DOHH2 (cell line): ENCODE data around the gene COL23A1.

Experiments used
- H3F3A ChIP-seq: fragments of 200-600 bp; sonication (generic), shearing (Covaris generic); 2 replicates; pipeline ENCODE4 v1.6.0; 2016; ENCODE audit warnings: antibody characterized with exemption, mild to moderate bottlenecking; ENCODE audit not compliant: control insufficient read depth, insufficient read depth
- H3K27ac ChIP-seq: fragments of 200-600 bp; sonication (generic); 2 replicates; pipeline ENCODE4 v1.5.1; 2014; ENCODE audit warnings: low read depth, mild to moderate bottlenecking, low read length, moderate library complexity
- H3K27me3 ChIP-seq: fragments of 200-600 bp; sonication (generic); 2 replicates; pipeline ENCODE4 v1.6.1; 2014; ENCODE audit warnings: mild to moderate bottlenecking, low read length, mixed read lengths; ENCODE audit not compliant: control insufficient read depth
- H3K36me3 ChIP-seq: fragments of 200-600 bp; sonication (generic); 2 replicates; pipeline ENCODE4 v1.6.1; 2014; ENCODE audit warnings: mild to moderate bottlenecking, low read length, moderate library complexity, mixed read lengths; ENCODE audit not compliant: control insufficient read depth
- H3K4me1 ChIP-seq: fragments of 200-600 bp; sonication (generic); 2 replicates; pipeline ENCODE4 v1.6.1; 2014; ENCODE audit warnings: mild to moderate bottlenecking, low read length, mixed read lengths; ENCODE audit not compliant: control insufficient read depth
- H3K4me2 ChIP-seq: fragments of 200-600 bp; sonication (generic); 2 replicates; pipeline ENCODE4 v1.6.0; 2014; ENCODE audit warnings: mild to moderate bottlenecking, low read length, moderate library complexity
- H3K4me3 ChIP-seq: fragments of 200-600 bp; sonication (generic); 2 replicates; pipeline ENCODE4 v1.5.1; 2014; ENCODE audit warnings: mild to moderate bottlenecking, low read length, mixed read lengths
- H3K79me2 ChIP-seq: fragments of 200-600 bp; sonication (generic); 2 replicates; pipeline ENCODE4 v1.6.1; 2014; ENCODE audit warnings: mild to moderate bottlenecking, low read length, mixed read lengths; ENCODE audit not compliant: control insufficient read depth
- H3K9me2 ChIP-seq: fragments of 200-600 bp; sonication (generic); replicated peaks from 2 replicates; pipeline ENCODE4 v1.6.1; 2014; ENCODE audit warnings: mild to moderate bottlenecking, low read length, mixed read lengths; ENCODE audit not compliant: control insufficient read depth
- H3K9me3 ChIP-seq: fragments of 200-600 bp; sonication (generic); 2 replicates; pipeline ENCODE4 v1.6.1; 2014; ENCODE audit warnings: antibody characterized with exemption, low read length, mixed read lengths; ENCODE audit not compliant: control insufficient read depth, insufficient read depth
- H4K20me1 ChIP-seq: fragments of 200-600 bp; sonication (generic); 2 replicates; pipeline ENCODE4 v1.6.0; 2014; ENCODE audit warnings: low read depth, mild to moderate bottlenecking, antibody characterized with exemption, low read length, moderate library complexity; ENCODE audit not compliant: control insufficient read depth, insufficient read depth
- CTCF ChIP-seq: fragments of 200-600 bp; sonication (generic); IDR thresholded peaks from one replicate; pipeline ENCODE4 v1.5.1; 2014; ENCODE audit warnings: antibody characterized with exemption, mild to moderate bottlenecking, low read depth, low read length; ENCODE audit not compliant: poor library complexity, severe bottlenecking
- EZH2phosphoT487 ChIP-seq: fragments of 200-600 bp; sonication (generic); IDR thresholded peaks from 2 replicates; pipeline ENCODE4 v1.6.1; 2017; ENCODE audit warnings: borderline replicate concordance, mild to moderate bottlenecking, antibody characterized with exemption, low read length, moderate library complexity, mixed read lengths

COL23A1 gene

GRCh38 chr5:178234121-178234749 lies 356.0 kb downstream of the COL23A1 start:
- H3K4me1 ChIP-seq: peaks cover 72% of the 10 kb centered on the region
- H3F3A ChIP-seq: peaks cover 25% of the 10 kb centered on the region
- H3K4me3 ChIP-seq: no peak overlapping the region; the same call in 1 of the 2 replicates
- no peaks in the 10 kb centered on the region for H3K27me3 ChIP-seq
- no peaks in the 10 kb centered on the region for H3K9me3 ChIP-seq
- H4K20me1 ChIP-seq: peaks cover 15% of the 10 kb centered on the region
- H3K79me2 ChIP-seq: peaks cover 33% of the 10 kb centered on the region
- H3K4me2 ChIP-seq: peak overlapping the region; percentile 41
- peaks cover 29% of the 10 kb centered on the region for H3K36me3 ChIP-seq
- H3K9me2 ChIP-seq: no peaks in the 10 kb centered on the region
- TF ChIP-seq EZH2phosphoT487 (no peak), CTCF (no peak)
- 0 out of 2 replicates have a peak overlapping the region, but pooled peaks have one; percentile 11 for H3K27ac ChIP-seq

DNA sequence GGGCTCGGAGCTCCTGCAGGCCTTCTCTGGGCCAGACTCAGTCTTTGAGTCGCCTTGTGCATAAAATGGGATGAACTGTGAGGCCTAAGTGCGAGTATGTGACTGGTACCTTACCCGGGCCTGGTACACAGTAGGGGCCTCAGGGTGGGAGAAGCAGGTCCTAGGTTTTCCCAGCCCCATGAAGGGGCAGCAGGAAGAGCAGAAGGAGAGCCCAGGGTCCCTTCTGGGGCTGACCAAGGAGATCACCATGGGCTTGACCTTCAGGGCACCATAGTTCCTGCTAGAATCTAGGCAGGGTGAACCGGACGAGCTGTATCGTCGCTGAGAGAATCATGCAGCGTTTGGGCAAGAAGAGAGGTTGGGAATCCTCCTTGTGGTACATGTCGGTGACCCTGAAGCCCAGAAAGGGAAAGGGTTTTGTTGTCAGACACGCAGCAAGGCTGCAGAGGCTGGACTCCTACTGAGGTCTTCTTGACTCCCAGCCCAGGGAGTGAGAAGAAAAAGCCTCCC lies 357.2 kb downstream of the COL23A1 start:
- Histone ChIP-seq H3K4me2 (peak overlapping the region; percentile 99), H3K36me3 (peaks cover 42% of the 10 kb centered on the region), H3K4me1 (peaks cover 59% of the 10 kb centered on the region), H4K20me1 (peaks cover 15% of the 10 kb centered on the region), H3K27ac (peak overlapping the region; percentile 68), H3F3A (peaks cover 12% of the 10 kb centered on the region; the same call in 1 of the 2 replicates), H3K9me2 (no peaks in the 10 kb centered on the region), H3K9me3 (no peaks in the 10 kb centered on the region), H3K4me3 (peak overlapping the region; percentile 98), H3K27me3 (no peaks in the 10 kb centered on the region), H3K79me2 (peaks cover 45% of the 10 kb centered on the region)
- TF ChIP-seq CTCF (no peak), EZH2phosphoT487 (no peak)

DNA sequence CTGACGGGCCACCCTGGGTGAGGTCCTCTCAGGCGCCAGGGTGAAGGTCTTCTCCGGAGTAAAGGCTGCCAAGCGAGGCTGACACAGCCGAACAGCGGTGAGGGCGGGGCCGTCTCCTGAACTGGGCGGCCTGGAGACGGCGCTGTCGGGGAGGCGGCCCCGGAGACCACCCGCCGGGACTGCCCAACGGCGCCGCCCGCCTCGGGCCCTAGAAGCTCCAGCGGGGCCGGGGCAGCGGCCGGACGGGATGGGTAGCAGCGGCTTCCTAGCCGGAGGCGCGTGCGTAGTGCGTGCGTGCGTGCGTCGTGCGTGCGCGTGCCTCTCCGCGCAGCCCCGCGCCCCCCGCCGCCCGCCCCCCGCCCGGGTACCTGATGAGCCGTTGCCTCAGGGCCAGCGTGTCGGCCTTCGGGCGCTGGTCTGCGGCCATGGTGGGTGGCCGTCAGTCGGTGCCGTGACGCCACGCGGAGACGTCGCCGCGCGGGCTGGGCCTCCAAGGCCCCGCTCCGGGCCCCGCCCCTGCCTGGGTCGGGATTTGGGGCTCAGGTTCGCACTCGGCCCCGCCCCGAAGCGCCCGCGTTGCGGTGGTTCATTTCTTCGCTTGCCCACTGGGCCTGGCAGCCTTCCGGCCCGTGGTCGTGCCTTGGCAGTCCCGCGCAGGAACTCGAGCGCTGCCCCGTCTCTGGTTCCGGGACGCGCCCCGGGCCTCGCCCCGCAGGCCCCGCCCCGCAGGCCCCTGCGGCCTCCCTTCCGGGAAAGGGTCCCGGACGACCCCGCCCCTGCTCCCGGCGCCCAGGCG lies 357.9 kb downstream of the COL23A1 start, which contains the start of gene PHYKPL:
Gene PHYKPL, minus strand, starts transcription at position 679 of the 796 bp plus-strand sequence. Its CDS starts 252 bp downstream, at position 427.
- Histone ChIP-seq H3K36me3 (peaks cover 48% of the 10 kb centered on the region), H3F3A (peaks cover 11% of the 10 kb centered on the region; the same call in 1 of the 2 replicates), H3K4me2 (peak within 1 kb of the TSS; percentile 99), H3K9me3 (no peaks in the 10 kb centered on the region), H3K79me2 (peaks cover 50% of the 10 kb centered on the region), H3K4me1 (peaks cover 53% of the 10 kb centered on the region), H4K20me1 (peaks cover 15% of the 10 kb centered on the region), H3K27ac (peak within 1 kb of the TSS; percentile 68), H3K27me3 (no peaks in the 10 kb centered on the region), H3K9me2 (no peaks in the 10 kb centered on the region), H3K4me3 (peak within 1 kb of the TSS; percentile 98)
- TF ChIP-seq CTCF (peak; percentile 5), EZH2phosphoT487 (no peak)
